Right atrium auricular region (tissue), 2 donors: Measurements from ENCODE around the gene TMEM117. TPM values are rescaled to one million over a fixed set of nuclear protein-coding genes. Genes with fewer than 3 reads are reported as not detected.

ENCODE experiments used
- DNase-seq: peaks from one replicate; pipeline ENCODE4 v3.0.0-alpha.2; 2019; ENCODE audit warnings: low spot score
- H3K27ac ChIP-seq, 2 donors: fragments of 200-600 bp; sonication (generic); 1 replicate in 1 of 2; 2 replicates in 1 of 2; pipeline ENCODE4 v1.5.1; 2016 to 2019
- H3K27me3 ChIP-seq, 2 donors: fragments of 200-600 bp; sonication (generic); one replicate each; pipeline versions ENCODE4 v1.5.1 to v1.6.0; 2017 to 2019
- H3K36me3 ChIP-seq: fragments of 200-600 bp; sonication (generic); one replicate; pipeline ENCODE4 v1.5.1; 2016
- H3K4me1 ChIP-seq, 2 donors: fragments of 200-600 bp; sonication (generic); one replicate each; pipeline versions ENCODE4 v1.5.1 to v1.6.0; 2017 to 2019
- H3K4me3 ChIP-seq, 2 donors: fragments of 200-600 bp; sonication (generic); 1 replicate in 1 of 2; 2 replicates in 1 of 2; pipeline ENCODE4 v1.5.1; 2017 to 2019; ENCODE audit warnings: mild to moderate bottlenecking in 1 of 2, moderate library complexity in 1 of 2
- H3K9me3 ChIP-seq, 2 donors: fragments of 200-600 bp; sonication (generic); one replicate each; pipeline ENCODE4 v1.5.1; 2019
- total RNA-seq, 2 donors: library from RNA; depleted of rRNA; stranded (reverse); fragments of >200 nt; gene quantifications; one replicate each; pipeline ENCODE4 v1.1.0, GENCODE V29; 2016
- TF ChIP-seq, protein P1 (sequence below), 2 donors: fragments of 200-600 bp; sonication (generic); IDR thresholded peaks; one replicate each; pipeline ENCODE4 v1.5.1; 2019; ENCODE audit warnings: antibody characterized with exemption in 2 of 2

Gene TMEM117
- total RNA-seq, 2 donors from 2014 or later = 10.8 to 24.1 TPM

- Histone ChIP-seq H3K27me3 (no peaks in the 10 kb centered on the region), H3K27ac (no peak overlapping the region), H3K4me1 (no peaks in the 10 kb centered on the region), H3K36me3 (no peaks in the 10 kb centered on the region), H3K9me3 (no peaks in the 10 kb centered on the region), H3K4me3 (no peak overlapping the region)
- DNase-seq = no peak
- TF ChIP-seq, protein P1, sequence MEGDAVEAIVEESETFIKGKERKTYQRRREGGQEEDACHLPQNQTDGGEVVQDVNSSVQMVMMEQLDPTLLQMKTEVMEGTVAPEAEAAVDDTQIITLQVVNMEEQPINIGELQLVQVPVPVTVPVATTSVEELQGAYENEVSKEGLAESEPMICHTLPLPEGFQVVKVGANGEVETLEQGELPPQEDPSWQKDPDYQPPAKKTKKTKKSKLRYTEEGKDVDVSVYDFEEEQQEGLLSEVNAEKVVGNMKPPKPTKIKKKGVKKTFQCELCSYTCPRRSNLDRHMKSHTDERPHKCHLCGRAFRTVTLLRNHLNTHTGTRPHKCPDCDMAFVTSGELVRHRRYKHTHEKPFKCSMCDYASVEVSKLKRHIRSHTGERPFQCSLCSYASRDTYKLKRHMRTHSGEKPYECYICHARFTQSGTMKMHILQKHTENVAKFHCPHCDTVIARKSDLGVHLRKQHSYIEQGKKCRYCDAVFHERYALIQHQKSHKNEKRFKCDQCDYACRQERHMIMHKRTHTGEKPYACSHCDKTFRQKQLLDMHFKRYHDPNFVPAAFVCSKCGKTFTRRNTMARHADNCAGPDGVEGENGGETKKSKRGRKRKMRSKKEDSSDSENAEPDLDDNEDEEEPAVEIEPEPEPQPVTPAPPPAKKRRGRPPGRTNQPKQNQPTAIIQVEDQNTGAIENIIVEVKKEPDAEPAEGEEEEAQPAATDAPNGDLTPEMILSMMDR (IDR thresholded peaks at IDR 0.05) = no peak
Measured at GRCh38 chr12:44334347-44334746, 498.5 kb downstream of the TMEM117 start.

- Histone ChIP-seq H3K36me3 (no peaks in the 10 kb centered on the region), H3K27ac (no peak overlapping the region), H3K27me3 (no peaks in the 10 kb centered on the region), H3K4me3 (no peak overlapping the region), H3K9me3 (no peaks in the 10 kb centered on the region), H3K4me1 (no peaks in the 10 kb centered on the region)
- DNase-seq = no peak
- TF ChIP-seq, protein P1 (IDR thresholded peaks at IDR 0.05) = no peak
Measured at GRCh38 chr12:44335030-44335429, 499.1 kb downstream of the TMEM117 start.

GRCh38 chr12:44336577-44336976 is 500.7 kb downstream of the TMEM117 start:
- TF ChIP-seq, protein P1 (IDR thresholded peaks at IDR 0.05) = no peak
- Histone ChIP-seq H3K4me1 (no peaks in the 10 kb centered on the region), H3K9me3 (no peaks in the 10 kb centered on the region), H3K36me3 (no peaks in the 10 kb centered on the region), H3K27ac (no peak overlapping the region), H3K27me3 (no peaks in the 10 kb centered on the region), H3K4me3 (no peak overlapping the region)
- no peak for DNase-seq

DNA sequence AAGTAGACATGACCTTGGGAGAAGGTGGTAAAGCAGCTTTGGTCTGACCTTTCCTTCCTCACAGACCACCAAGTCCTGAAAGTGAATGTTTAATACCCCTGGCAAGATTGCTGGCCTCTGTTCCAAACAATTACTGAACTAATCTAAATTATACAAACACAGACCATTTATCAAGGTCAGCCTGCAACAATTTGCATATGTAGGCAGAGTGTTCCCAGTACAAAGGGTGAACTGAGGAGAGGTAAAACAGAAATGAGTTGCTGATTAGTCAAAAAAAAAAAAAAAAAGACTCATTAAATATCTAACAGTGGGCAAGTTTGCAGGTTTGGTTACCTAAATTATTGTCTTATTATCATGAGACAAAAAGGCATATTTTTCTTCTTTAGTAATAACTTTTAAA is 506.5 kb downstream of the TMEM117 start:
- TF ChIP-seq, protein P1 (IDR thresholded peaks at IDR 0.05) = no peak
- H3K4me1 ChIP-seq = no peaks in the 10 kb centered on the region
- no peaks in the 10 kb centered on the region for H3K9me3 ChIP-seq
- no peaks in the 10 kb centered on the region for H3K27me3 ChIP-seq
- H3K36me3 ChIP-seq = no peaks in the 10 kb centered on the region
- DNase-seq = no peak
- no peak overlapping the region for H3K27ac ChIP-seq
- H3K4me3 ChIP-seq = no peak overlapping the region

- DNase-seq = no peak
- Histone ChIP-seq H3K4me3 (no peak overlapping the region), H3K9me3 (no peaks in the 10 kb centered on the region), H3K4me1 (no peaks in the 10 kb centered on the region), H3K27ac (no peak overlapping the region), H3K27me3 (no peaks in the 10 kb centered on the region), H3K36me3 (no peaks in the 10 kb centered on the region)
- TF ChIP-seq, protein P1 (IDR thresholded peaks at IDR 0.05) = no peak
Measured at GRCh38 chr12:44347145-44347544, 511.3 kb downstream of the TMEM117 start.

DNA sequence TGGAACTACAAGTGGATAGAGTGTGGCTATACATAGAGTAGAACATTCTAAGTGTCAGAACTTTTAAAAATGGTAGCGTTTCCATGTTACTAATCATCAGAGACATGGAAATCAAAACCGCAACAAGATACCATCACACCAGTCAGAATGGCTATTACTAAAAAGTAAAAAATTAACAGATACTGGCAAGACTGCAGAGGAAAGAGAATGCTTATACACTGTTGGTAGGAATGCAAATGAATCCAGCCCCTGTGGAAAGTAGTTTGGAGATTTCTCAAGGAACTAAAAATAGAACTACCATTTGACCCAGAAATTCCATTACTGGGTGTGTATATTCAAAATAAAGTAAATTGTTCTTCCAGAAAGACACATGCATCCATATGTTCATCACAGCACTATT is 521.6 kb downstream of the TMEM117 start:
- H3K27me3 ChIP-seq = no peaks in the 10 kb centered on the region
- H3K4me3 ChIP-seq = no peak overlapping the region
- H3K9me3 ChIP-seq = no peaks in the 10 kb centered on the region
- H3K36me3 ChIP-seq = no peaks in the 10 kb centered on the region
- DNase-seq = no peak
- TF ChIP-seq, protein P1 (IDR thresholded peaks at IDR 0.05) = no peak
- no peak overlapping the region for H3K27ac ChIP-seq
- no peaks in the 10 kb centered on the region for H3K4me1 ChIP-seq
